A172 (cell line): ENCODE data around the gene TPGS1. TPM values are rescaled to one million over a fixed set of nuclear protein-coding genes. Genes with fewer than 3 reads are reported as not detected.

Experiments
- DNase-seq: peaks from one replicate; pipeline ENCODE4 v3.0.0-alpha.2; 2015; ENCODE audit warnings: low spot score
- total RNA-seq: library from RNA; depleted of rRNA; stranded (reverse); fragments of >200 nt; shearing (Covaris generic); gene quantifications from 2 replicates; pipeline ENCODE4 v1.2.3, GENCODE V29; 2014

Gene TPGS1
- total RNA-seq, 1 experiment from 2014 or later = 44.3 TPM

DNA sequence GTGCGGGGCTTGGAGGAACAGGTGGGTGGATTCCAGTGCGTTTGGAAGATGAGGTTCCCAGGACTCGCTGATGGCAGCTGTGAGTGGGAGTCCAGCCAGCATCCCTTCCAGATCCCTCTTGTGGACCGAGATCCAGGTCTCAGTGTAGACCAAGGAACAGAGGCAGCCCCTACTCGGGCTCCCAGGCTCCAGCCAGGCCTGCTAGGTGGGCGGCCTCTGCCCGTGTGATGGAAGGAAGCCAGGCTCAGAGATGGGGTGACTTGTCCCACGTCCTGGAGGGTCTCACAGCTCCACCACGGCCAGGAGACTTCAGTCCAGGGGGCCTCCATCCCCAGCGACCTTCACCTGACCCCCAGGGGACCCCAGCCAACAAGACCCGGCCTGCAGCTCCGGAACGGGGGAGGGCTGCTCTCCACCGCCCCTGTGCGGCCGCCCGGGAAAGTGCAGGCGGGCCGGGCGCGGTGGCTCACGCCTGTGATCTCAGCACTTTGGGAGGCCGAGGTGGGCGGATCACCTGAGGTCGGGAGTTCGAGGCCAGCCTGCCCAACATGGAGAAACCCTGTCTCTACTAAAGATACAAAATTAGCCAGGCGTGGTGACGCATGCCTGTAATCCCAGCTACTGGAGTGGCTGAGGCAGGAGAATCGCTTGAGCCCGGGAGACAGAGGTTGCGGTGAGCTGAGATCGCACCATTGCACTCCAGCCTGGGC is 11.7 kb upstream of the TPGS1 start:
- DNase-seq = no peak

DNA sequence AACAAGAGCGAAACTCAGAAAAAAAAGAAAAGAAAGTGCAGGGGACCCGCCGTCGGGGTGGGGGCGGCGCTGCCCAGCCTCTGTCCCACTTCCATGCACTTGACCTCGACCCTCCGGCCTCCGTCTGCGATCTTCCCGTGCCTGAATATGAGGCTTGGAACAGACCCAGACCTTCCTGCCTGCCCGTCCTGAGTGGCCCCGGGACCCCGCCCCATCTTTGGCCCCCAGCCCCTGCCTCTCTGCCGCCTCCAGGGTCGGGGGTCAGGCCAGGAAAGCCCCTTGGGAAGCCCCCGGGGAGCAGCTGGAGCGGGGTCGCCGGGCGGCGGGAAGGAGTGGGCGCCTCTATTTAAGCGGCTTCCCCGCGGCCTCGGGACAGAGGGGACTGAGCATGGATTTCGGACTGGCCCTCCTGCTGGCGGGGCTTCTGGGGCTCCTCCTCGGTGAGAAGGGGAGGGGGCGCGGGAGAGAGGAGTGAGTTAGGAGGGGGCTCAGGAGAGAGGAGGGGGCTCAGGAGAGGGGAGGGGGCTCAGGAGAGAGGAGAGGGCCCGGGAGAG is 11.1 kb upstream of the TPGS1 start, which contains the start of gene MADCAM1:
Gene MADCAM1 (plus strand): TSS at position 375 of the 554 bp plus-strand sequence. CDS start 14 bp downstream, at position 389.
- DNase-seq = no peak

DNA sequence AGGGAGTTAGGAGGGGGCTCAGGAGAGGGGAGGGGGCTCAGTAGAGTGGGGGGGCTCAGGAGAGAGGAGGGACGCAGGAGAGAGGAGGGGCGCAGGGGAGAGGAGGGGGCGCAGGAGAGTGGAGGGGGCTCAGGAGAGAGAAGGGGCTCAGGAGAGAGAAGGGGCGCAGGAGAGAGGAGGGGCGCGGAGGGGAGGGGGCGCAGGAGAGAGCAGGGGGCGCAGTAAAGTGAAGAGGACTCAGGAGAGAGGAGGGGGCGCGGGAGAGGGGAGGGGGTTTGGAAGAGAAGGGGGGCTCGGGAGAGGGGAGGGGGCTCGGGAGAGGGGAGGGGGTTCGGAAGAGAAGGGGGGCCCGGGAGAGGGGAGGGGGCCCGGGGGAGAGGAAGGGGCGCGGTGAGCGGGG is 10.3 kb upstream of the TPGS1 start:
- no peak for DNase-seq

DNA sequence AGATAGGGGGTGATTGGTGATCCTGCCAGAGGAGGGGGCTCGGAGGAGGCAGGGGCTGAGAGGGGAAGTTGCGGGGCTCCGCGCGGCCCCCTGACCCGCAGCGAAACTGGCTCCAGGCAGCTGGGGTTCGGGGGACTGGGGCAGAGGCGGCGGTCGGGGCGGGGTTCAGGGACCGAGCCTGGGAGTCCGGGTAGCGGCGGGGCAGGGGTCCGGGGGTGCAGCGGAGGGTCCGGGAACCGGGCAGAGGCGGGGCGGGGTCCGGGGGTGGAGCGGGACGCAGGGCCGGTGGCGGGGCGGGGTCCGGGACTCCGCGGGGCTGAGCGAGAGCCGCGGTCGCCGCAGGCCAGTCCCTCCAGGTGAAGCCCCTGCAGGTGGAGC is 9.8 kb upstream of the TPGS1 start:
- DNase-seq = no peak

DNA sequence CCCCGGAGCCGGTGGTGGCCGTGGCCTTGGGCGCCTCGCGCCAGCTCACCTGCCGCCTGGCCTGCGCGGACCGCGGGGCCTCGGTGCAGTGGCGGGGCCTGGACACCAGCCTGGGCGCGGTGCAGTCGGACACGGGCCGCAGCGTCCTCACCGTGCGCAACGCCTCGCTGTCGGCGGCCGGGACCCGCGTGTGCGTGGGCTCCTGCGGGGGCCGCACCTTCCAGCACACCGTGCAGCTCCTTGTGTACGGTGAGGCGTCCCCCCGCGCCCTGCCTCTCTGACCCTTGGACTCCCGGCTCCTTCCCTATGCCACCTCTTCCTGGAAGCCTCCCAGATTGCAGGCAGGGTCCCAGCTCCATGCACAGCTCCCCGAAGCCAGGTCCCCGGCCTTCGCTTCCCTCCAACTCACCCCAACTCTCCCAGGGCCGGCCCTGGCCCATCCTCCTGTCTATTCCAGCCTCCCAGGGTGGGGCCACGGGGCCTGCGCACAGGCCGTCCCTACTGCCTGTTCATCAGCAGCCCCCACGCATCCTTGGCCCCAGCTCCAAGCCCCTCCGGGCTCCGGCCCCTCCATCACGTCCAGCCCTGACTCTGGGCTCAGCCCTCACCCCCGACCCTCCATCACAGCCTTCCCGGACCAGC is 9.3 kb upstream of the TPGS1 start:
- DNase-seq = no peak

DNA sequence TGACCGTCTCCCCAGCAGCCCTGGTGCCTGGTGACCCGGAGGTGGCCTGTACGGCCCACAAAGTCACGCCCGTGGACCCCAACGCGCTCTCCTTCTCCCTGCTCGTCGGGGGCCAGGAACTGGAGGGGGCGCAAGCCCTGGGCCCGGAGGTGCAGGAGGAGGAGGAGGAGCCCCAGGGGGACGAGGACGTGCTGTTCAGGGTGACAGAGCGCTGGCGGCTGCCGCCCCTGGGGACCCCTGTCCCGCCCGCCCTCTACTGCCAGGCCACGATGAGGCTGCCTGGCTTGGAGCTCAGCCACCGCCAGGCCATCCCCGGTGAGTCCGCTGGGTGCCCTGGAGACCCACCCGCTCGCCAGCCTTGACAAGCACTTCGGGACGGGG is 8.8 kb upstream of the TPGS1 start:
- no peak for DNase-seq

DNA sequence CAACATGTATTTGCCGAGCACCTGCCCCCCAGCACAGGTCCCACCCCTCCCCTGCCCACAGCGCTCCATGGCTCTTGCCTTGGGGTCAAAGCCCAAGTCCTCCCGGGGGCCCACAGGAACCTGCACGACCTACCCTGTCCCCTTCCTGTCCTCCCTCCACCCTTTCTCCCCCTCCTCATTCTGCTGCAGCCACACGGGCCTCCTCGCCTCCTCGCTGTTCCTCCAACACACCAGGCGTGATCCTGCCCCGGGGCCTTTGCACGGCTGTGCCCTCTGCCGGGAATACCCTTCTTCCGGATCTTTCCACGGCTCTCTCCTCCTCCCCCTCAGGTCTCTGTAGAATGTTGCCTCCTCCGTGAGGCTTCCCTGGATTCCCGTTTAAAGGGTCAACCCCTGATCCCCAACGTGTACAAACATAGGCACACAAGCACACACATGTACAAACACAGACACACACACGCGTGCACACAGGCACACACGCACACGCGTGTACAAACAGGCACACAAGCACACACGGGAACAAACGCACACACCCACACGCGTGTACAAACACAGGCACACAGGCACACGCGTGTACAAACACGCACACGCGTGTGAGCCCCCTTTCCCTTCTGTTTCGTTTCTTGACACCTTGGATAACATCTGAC is 8.2 kb upstream of the TPGS1 start:
- no peak for DNase-seq

DNA sequence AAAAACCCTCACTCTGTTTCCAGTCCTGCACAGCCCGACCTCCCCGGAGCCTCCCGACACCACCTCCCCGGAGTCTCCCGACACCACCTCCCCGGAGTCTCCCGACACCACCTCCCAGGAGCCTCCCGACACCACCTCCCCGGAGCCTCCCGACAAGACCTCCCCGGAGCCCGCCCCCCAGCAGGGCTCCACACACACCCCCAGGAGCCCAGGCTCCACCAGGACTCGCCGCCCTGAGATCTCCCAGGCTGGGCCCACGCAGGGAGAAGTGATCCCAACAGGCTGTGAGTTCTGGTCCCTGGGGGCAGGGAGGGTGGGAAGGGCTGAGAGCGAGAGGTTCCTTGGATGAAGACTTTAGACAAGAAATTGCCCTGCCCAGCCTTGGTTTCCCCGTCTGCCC is 5.7 kb upstream of the TPGS1 start:
- no peak for DNase-seq

DNA sequence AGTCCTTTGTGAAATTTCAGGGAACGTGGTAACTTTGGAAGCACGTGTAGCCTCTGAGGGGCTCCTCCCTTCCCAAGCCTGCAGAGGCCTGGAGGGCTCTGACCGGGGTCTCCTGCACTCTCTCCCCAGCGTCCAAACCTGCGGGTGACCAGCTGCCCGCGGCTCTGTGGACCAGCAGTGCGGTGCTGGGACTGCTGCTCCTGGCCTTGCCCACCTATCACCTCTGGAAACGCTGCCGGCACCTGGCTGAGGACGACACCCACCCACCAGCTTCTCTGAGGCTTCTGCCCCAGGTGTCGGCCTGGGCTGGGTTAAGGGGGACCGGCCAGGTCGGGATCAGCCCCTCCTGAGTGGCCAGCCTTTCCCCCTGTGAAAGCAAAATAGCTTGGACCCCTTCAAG is 2.7 kb upstream of the TPGS1 start:
- DNase-seq = no peak

DNA sequence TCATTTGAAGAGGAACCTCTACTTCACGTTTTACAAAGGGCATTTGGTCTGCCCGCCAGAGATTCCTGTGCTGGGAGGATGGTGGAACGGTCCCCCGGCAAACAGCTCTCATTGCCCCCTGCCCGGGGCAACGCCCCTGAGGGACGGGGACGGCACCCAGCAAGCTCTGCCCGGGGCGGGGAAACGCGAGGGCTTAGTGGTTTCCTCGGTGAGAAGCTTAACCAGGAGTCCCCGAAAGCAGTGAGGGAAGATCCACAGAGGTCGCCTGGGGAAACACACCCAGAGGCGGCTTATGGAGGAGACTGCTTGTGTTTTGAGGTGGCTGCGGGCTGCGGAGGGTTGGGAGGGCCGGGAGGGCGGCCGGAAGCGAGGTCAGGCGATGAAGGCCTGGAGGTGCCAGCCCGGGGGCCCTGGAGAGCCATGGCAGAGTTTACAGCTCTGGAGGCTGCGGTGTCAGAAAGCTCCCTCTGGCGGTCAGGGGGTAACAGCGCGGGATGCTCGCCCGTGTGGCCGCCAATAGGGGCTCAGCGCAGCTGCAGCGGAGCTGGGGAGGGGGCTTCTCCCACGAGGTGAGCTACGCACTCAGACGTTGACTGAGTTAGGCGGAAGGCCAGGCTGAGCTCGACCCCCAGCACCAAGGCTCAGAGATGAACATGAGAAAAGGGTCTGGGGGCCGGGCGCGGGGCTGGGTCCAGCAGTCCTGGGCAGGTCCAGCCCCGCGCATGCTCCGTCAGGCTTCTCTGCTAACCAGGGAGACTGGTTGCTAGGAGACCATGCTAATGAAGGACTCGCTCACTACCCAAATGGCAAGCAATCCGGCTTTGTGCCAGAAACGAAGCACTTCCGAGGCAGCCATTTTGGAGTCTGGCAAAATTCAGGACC is 652 bp upstream of the TPGS1 start:
- DNase-seq = peak; percentile 100

DNA sequence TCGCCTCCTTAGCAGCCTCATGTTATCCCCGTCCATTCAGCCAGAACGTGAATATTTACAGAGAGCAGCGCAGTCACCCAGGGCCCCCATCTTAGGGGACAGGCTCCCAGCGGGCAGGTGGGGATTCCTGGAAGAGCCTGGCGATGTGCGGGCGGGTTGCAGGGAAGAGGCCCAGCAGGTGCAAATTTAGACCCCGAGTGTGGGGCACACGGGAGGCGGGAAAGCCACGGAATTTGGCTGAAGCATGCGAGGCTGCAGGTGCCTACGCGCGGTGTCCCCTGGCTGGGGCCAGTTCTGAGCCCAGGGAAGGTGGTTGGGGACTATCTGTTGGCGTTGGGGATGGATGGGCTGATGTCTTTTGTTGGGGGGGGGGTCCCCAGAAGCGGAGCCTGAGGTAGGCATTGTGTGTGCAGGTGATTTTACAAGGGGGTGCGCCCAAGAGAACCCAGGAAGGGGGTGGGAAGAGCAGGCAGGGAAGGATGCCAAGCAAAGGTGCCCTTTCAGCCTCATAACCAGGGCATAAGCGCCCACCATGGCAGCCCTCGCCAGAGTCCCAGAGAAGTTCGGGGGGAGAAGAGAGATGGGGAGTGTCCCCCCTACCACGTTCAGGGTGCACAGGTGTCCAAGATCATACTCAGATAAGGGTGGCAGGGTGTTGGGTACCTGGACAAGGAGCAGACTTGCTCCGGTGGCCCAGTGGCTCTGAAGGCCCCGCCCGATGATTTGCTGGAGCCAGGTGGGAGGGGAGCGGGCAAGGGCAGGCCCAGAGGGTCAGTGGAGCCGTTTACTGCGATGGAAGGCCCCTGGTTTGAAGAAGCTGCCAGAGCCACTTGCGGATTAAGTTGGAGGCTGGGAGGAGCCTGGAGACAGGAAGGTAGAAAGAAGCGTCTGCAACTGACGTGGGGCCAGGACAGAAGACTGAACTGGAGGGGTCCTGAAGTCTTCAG is 1.2 kb downstream of the TPGS1 start:
- DNase-seq = no peak

DNA sequence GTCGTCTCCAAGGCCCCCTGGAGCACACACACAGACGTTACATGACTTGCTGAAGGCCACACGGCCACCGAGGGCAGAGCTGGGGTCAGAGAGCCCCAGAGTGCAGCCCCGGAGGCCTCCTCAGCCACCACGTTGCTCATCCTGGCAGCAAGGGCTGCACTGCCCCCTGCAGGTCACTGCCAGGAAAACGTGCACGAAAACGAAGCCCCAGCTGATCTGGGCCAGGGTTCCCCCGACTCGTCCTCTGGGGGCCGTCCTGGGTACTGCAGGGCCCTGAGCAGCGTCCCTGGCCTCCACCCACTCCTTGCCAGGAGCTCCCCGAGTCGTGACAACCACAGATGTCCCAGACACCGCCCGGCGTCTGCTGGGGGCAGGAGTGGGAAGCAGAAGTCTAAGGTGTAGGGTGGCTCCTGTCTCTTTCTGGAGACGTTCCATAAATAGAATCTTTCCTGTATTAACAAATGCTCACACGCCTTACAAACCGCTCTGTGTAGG is 3.4 kb downstream of the TPGS1 start:
- peak; percentile 84 for DNase-seq

DNA sequence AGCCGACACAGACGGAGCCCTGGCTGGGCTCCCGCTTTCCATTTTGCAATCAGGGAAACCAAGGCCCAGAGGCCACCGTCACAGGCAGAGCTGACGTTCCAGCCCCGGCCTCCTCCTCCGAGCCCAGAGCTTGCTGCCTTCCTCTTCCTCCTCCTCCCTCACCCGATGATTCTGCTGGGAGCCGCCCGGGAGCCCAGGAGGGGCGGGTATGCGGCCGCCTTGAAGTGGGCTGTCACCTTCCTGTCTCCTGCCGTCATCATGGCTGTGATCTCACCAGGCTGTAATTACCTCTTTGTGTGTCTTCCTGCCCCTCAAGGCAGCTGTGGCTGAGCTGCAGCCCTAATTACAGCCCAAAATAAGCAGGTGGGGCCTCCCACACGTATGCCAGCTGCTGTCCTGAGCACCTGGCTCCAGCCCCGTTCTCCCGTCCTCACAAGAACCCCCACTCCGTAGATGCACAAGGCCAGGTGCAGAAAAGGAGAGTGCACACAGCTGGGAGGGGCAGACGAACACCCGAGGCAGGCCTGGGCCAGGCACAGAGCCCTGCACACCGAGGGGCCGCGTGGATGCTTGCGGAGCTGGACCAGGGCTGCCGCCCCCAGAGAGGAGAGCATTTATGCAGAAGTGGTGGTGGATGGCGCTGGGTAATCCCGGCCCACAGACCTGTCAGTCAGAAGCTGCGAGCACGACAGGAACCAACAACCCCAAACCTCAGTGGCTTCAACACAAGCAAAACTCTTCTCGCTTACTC is 4.0 kb downstream of the TPGS1 start:
- DNase-seq = peak; percentile 91

DNA sequence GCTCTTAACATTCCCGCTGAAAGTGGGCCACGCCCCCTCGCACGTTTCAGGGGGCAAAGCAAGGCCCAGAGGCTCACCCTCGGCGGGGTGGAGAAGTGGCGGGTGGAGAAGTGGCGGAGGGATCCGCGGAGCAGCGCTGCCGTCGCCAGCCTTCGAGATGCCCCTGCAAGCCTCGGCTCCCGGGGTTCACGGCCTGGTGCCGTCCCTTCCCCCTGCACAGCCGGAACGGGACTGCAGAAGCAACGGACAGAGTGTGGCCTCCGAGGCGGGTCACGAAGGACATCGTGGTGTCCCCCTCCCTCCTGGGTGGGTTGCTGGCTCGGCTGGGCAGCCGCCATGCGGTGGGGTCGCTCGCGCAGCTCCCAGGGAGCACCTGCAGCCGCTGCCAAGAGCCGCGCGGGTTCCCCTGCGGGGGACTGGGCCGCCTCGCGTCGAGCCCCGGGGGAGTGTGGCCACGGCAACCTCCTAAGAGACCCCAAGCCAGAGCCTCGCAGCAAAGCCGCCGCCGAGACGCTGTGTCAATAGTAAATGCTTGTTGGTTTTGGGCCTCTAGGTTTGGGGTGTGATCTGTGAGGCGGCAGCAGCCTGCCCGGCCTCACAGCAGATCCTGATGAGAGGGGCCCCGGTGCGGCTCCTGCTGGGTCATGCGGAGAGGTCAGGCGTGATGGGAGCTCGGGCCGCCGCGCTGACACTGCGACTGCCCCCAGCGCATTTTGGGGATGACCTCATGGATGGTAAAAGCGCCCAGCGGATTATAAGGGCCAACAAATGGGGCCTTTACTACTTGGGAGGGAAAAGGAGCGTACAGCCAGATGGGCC is 5.5 kb downstream of the TPGS1 start:
- no peak for DNase-seq

DNA sequence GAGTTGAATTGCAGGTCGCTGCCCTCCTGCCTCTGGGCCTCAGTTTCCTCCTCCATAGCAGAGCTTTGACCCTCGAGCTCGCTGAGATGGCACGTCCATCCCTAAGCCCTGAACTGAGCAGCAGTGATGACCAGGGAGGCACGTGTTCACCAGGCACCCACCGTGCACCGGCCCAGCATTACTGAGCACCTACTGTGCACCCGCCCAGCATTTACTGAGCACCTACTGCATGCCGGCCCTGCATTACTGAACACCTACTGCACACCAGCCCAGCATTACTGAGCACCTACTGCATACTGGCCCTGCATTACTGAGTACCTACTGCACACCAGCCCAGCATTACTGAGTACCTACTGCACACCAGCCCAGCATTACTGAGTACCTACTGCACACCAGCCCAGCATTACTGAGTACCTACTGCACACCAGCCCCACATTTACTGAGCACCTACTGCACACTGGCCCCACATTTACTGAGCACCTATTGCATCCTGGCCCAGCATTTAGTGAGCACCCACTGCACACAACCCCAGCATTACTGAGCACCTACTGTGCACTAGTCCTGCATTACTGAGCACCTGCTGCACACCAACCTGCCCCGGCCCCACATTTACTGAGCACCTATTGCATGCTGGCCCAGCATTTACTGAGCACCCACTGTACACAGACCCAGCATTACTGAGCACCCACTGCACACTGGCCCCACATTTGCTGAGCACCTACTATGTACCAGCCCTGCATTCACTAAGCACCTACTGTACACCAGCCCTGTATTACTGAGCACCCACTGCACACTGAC is 6.3 kb downstream of the TPGS1 start:
- DNase-seq = no peak

DNA sequence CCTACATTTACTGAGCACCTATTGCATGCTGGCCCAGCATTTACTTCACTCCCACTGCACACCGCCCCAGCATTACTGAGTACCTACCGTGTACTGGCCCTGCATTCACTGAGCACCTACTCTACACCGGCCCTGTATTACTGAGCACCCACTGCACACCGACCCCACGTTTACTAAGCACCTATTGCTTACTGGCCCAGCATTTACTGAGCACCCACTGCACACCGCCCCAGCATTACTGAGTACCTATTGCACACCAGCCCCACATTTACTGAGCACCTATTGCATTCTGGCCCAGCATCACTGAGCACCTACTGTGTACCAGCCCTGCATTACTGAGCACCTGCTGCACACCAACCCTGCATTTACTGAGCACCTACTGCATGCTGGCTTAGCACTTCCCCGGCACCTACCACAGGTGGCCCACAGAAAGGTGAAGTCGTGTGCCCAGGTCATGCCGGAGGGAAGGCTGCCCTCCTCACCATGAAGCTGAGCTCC is 6.9 kb downstream of the TPGS1 start:
- no peak for DNase-seq

DNA sequence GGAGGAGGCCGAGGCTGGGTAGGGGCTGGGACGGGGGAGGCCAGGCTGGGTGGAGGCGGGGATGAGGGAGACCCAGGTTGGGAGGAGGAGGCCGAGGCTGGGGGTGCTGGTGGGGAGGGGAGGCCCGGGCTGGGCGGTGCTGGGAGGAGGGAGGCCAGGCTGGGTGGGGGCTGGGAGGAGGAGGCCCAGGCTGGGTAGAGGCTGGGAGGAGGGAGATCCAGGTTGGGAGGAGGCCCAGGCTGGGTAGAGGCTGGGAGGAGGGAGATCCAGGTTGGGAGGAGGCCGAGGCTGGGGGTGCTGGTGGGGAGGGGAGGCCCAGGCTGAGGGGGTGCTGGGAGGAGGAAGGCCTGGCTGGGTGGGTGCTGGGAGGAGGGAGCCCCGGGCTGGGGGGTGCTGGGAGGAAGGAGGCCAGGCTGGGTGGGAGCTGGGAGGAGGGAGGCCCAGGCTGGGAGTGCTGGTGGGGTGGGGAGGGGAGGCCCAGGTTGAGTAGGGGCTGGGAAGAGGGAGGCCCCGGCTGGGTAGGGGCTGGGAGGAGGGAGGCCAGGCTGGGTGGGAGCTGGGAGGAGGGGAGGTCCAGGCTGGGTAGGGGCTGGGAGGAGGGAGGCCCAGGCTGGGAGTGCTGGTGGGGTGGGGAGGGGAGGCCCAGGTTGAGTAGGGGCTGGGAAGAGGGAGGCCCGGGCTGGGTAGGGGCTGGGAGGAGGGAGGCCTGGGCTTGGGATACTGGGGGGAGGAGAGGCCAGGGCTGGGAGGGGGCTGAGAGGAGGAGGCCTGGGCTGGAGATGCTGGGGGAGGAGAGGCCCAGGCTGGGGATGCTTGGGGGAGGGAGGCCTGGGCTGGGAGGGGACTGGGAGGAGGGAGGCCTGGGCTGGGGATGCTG is 10.7 kb downstream of the TPGS1 start:
- DNase-seq = no peak
